GM12878 (cell line): ENCODE results near the gene GCNT2. TPM values are rescaled to one million over a fixed set of nuclear protein-coding genes. Genes with fewer than 3 reads are reported as not detected.

Source experiments
- ATAC-seq: fragments of 200-7000 bp; cut with Tn5 transposase; 3 replicates; pipeline ENCODE4 v1.9.1; 2020; ENCODE audit warnings: mild to moderate bottlenecking, moderate library complexity
- BruUV-seq: library from RNA; stranded (reverse); fragments of 400-500 nt; replicated peaks from 2 replicates; lab custom pipeline; 2021; lab: Mats Ljungman, UMichigan
- CTCF ChIA-PET: fragments of 300-600 bp; sonication (Branson Sonifier 250); formaldehyde crosslinking; extraction: SDS; loops from one replicate; lab custom pipeline; 2021; ENCODE audit warnings: inconsistent platforms; lab: Yijun Ruan, JAX
- POLR2A ChIA-PET: fragments of 350-600 bp; formaldehyde crosslinking; extraction: SDS; loops from one replicate; lab custom pipeline; 2021; ENCODE audit warnings: inconsistent platforms; lab: Charles Lee
- RAD21 ChIA-PET: fragments of 300-600 bp; sonication (Branson Sonifier 250); formaldehyde crosslinking; loops from one replicate; lab custom pipeline; 2023; ENCODE audit warnings: antibody characterized with exemption; ENCODE audit not compliant: unreplicated experiment; lab: Charles Lee
- SMC1A ChIA-PET: fragments of 300-600 bp; sonication (Branson Sonifier 250); formaldehyde crosslinking; loops from one replicate; lab custom pipeline; 2023; ENCODE audit not compliant: unreplicated experiment, uncharacterized antibody; lab: Charles Lee
- DNase-seq: peaks from one replicate; pipeline ENCODE4 v3.0.0-alpha.2; 2011; ENCODE audit warnings: low read depth, low spot score
- FAIRE-seq: peaks from 3 replicates; lab custom pipeline; 2011; peaks lifted over from hg19 to GRCh38; lab: Jason Lieb, UNC
- H2AFZ ChIP-seq: 2 replicates; pipeline ENCODE4 v1.6.0; 2011; ENCODE audit warnings: low read depth, low read length, control low read depth; ENCODE audit not compliant: control insufficient read depth
- H3K27ac ChIP-seq: 2 replicates; pipeline ENCODE4 v1.5.1; 2011; ENCODE audit warnings: control low read depth; ENCODE audit not compliant: control insufficient read depth, insufficient read depth
- H3K27me3 ChIP-seq, 2 experiments: replicated peaks in 1 of 2; 2 replicates each; pipeline versions ENCODE4 v1.6.0 to v1.6.1; 2011; ENCODE audit warnings: low read length in 1 of 2; ENCODE audit not compliant: control insufficient read depth in 2 of 2, insufficient read depth in 2 of 2
- H3K36me3 ChIP-seq, 2 experiments: 2 replicates each; pipeline ENCODE4 v1.5.1; 2011; ENCODE audit warnings: low read length in 1 of 2; ENCODE audit not compliant: control insufficient read depth in 2 of 2, insufficient read depth in 2 of 2
- H3K4me1 ChIP-seq: 2 replicates; pipeline ENCODE4 v1.6.1; 2011; ENCODE audit warnings: mild to moderate bottlenecking, low read length, moderate library complexity, mixed read lengths; ENCODE audit not compliant: control insufficient read depth, insufficient read depth
- H3K4me2 ChIP-seq: 2 replicates; pipeline ENCODE4 v1.6.0; 2011; ENCODE audit warnings: control low read depth; ENCODE audit not compliant: control insufficient read depth, insufficient read depth
- H3K4me3 ChIP-seq: fragments of 200-600 bp; sonication (generic); 2 replicates; pipeline ENCODE4 v1.5.1; 2016
- H3K79me2 ChIP-seq: 2 replicates; pipeline ENCODE4 v1.6.0; 2011; ENCODE audit warnings: low read length; ENCODE audit not compliant: control insufficient read depth, insufficient read depth
- H3K9ac ChIP-seq: 2 replicates; pipeline ENCODE4 v1.8.0; 2011; ENCODE audit warnings: low read length, control low read depth, mixed read lengths; ENCODE audit not compliant: control insufficient read depth, insufficient read depth
- H3K9me3 ChIP-seq: replicated peaks from 3 replicates; pipeline ENCODE4 v1.5.1; 2011; ENCODE audit warnings: mild to moderate bottlenecking, low read length; ENCODE audit not compliant: control insufficient read depth, insufficient read depth
- H4K20me1 ChIP-seq: 2 replicates; pipeline ENCODE4 v1.6.0; 2011; ENCODE audit not compliant: control insufficient read depth, insufficient read depth
- CHD2 ChIP-seq: IDR thresholded peaks from 2 replicates; pipeline ENCODE4 v1.6.1; 2011; ENCODE audit warnings: low read depth, low read length, improper control_type of control experiment, borderline replicate concordance
- CHD4 ChIP-seq: fragments of 200-600 bp; sonication (generic); IDR thresholded peaks from 2 replicates; pipeline ENCODE4 v1.6.1; 2016; ENCODE audit warnings: mild to moderate bottlenecking
- EED ChIP-seq: sonication (generic); IDR thresholded peaks from 2 replicates; pipeline ENCODE4 v1.6.1; 2016; ENCODE audit warnings: antibody characterized with exemption, low read depth
- EP300 ChIP-seq, 2 experiments: fragments of 150-350 bp in 1 of 2; IDR thresholded peaks; 2 replicates each; pipeline ENCODE4 v1.6.1; 2011 to 2012; ENCODE audit warnings: low read depth in 2 of 2, low read length in 2 of 2, borderline replicate concordance in 1 of 2, improper control_type of control experiment in 1 of 2, inconsistent platforms in 1 of 2; ENCODE audit not compliant: control insufficient read depth in 1 of 2
- IKZF1 ChIP-seq: fragments of 450-650 bp; conservative IDR thresholded peaks from 2 replicates; pipeline ENCODE4 v1.6.1; 2017; ENCODE audit warnings: antibody characterized with exemption, mild to moderate bottlenecking
- MLLT1 ChIP-seq: fragments of 450-650 bp; IDR thresholded peaks from 2 replicates; pipeline ENCODE4 v1.6.1; 2016; ENCODE audit warnings: mild to moderate bottlenecking
- POLR2AphosphoS5 ChIP-seq: IDR thresholded peaks from 2 replicates; pipeline ENCODE4 v1.6.1; 2011; ENCODE audit warnings: mild to moderate bottlenecking, low read length, inconsistent platforms
- ZBED1 ChIP-seq: IDR thresholded peaks from 2 replicates; pipeline ENCODE4 v1.6.1; 2016; ENCODE audit warnings: borderline replicate concordance
- ZBTB40 ChIP-seq: fragments of 450-650 bp; IDR thresholded peaks from 2 replicates; pipeline ENCODE4 v1.6.1; 2016; ENCODE audit warnings: mild to moderate bottlenecking, moderate library complexity, borderline replicate concordance
- WGBS: methylation state at CpG from one replicate; pipeline ENCODE4 v1.1.6; 2016; ENCODE audit warnings: low lambda C conversion rate; ENCODE audit not compliant: insufficient replicate concordance, insufficient coverage; ENCODE audit errors: missing lambda C conversion rate; 5-methylcytosine and 5-hydroxymethylcytosine counted together
- in situ Hi-C: fragments of 300-500 bp; cut with MboI; formaldehyde crosslinking; loops from 9 replicates; pipeline ENCODE4 v1.14.3; 2018; ENCODE audit warnings: mixed read lengths
- intact Hi-C: fragments of 100-400 bp; cut with micrococcal nuclease; formaldehyde crosslinking; loops from one replicate; pipeline ENCODE4 v1.14.2; 2022; ENCODE audit not compliant: unreplicated experiment
- polyA plus RNA-seq, 11 experiments: library from polyadenylated mRNA; depleted of rRNA in 4 of 11; unstranded in 6 of 11; stranded (reverse) in 5 of 11; fragments of >200 nt; fragmentation: Nextera tagmentation in 4 of 11; fragmentation: Illumina TruSeq in 1 of 11; extraction: Ambion mirVana in 4 of 11; extraction: Trizol in 1 of 11; gene quantifications; 1 replicate in 1 of 11; 2 replicates in 10 of 11; pipeline versions ENCODE4 v1.2.1 to v1.2.3, GENCODE V29; 2011 to 2016; ENCODE audit warnings: inconsistent platforms in 2 of 11, missing spikeins in 2 of 11, low read depth in 1 of 11
- total RNA-seq, 4 experiments: library from RNA; depleted of rRNA in 3 of 4; stranded (reverse); fragments of >200 nt in 3 of 4; fragmentation: Illumina TruSeq in 1 of 4; extraction: Trizol in 1 of 4; gene quantifications; 2 replicates each; pipeline versions ENCODE4 v1.2.1 to v1.2.3, GENCODE V29; 2013 to 2021
- TF ChIP-seq, protein P1 (sequence below): IDR thresholded peaks from 2 replicates; pipeline ENCODE4 v1.6.1; 2012; ENCODE audit warnings: low read depth, low read length, improper control_type of control experiment

Gene GCNT2
- total and polyA plus RNA-seq, 10 of the 15 experiments (the other 5 are each of a cell fraction or from before 2014, with no cell fraction given) = 5.0 to 21.6 (median 11.9) TPM

- in situ Hi-C loops = no loop called here
Observed at GRCh38 chr6:10537726-10538125, 16.6 kb downstream of the GCNT2 start.

More at GRCh38 chr6:10537726-10538125, 16.6 kb downstream of the GCNT2 start:
- Histone ChIP-seq H2AFZ (no peak overlapping the region), H3K4me2 (no peak overlapping the region), H3K27me3 (no peaks in the 10 kb centered on the region), H3K4me3 (no peak overlapping the region), H3K79me2 (peaks cover 71% of the 10 kb centered on the region), H4K20me1 (no peaks in the 10 kb centered on the region), H3K27ac (no peak overlapping the region), H3K9ac (no peak overlapping the region), H3K9me3 (no peaks in the 10 kb centered on the region; the same call in 2 of the 3 replicates), H3K36me3 (no peaks in the 10 kb centered on the region), H3K4me1 (peaks cover 28% of the 10 kb centered on the region)
- no peak for TF ChIP-seq CHD2
- no peak for TF ChIP-seq ZBTB40
- TF ChIP-seq MLLT1 = no peak
- TF ChIP-seq EP300 (IDR thresholded peaks at IDR 0.05; ENCODE audit: borderline replicate concordance in 1 of 2, control insufficient read depth in 1 of 2, low read depth in 2 of 2, low read length in 2 of 2) = no peak
- TF ChIP-seq POLR2AphosphoS5 = no peak
- TF ChIP-seq EED = no peak
- TF ChIP-seq IKZF1 = no peak
- TF ChIP-seq ZBED1 = no peak
- no peak for TF ChIP-seq CHD4
- TF ChIP-seq, protein P1, sequence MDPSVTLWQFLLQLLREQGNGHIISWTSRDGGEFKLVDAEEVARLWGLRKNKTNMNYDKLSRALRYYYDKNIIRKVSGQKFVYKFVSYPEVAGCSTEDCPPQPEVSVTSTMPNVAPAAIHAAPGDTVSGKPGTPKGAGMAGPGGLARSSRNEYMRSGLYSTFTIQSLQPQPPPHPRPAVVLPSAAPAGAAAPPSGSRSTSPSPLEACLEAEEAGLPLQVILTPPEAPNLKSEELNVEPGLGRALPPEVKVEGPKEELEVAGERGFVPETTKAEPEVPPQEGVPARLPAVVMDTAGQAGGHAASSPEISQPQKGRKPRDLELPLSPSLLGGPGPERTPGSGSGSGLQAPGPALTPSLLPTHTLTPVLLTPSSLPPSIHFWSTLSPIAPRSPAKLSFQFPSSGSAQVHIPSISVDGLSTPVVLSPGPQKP = no peak
- WGBS = 99% methylated on average over 4 of the region's 5 CpGs
- ChIA-PET RAD21 (interaction anchor here (0.6 kb wide), 1 partner anchor 31 kb away, joined by 3 read pairs; no protein-coding TSS in a partner anchor), CTCF (no interaction called here), POLR2A (no interaction called here), SMC1A (interaction anchor here (0.6 kb wide), 1 partner anchor 22 kb away, joined by 3 read pairs; no protein-coding TSS in a partner anchor)
- intact Hi-C loops = loop anchor here (10.0 kb wide), 2 partner anchors 187 to 557 kb away; partner anchors contain the start of genes SMIM13 and TMEM14C
- FAIRE-seq (no peak), ATAC-seq (no peak), DNase-seq (no peak)
- BruUV-seq = no TSS peak
